Measurements from ENCODE around the gene ZFYVE16.

DNA sequence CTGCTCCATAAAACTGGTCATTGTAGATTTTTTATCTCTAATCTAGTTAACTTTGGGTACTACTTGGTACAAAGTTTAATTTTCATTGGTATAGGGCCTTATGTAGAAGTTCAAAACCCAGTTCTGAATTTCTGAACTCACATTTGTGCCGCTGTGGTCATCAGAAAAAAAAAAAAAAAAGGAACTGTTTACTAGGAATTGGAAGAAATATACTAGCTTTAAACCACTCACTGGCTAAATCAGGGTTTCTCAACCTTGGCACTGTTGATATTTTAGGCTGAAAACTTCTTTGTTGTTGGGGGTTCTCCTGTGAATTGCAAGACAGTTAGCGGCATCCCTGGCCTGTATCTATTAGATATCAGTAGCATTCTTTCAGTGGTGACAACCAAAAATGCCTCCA lies 4.1 kb upstream of the ZFYVE16 start:
- TF ChIP-seq ZBTB7A (IDR thresholded peaks at IDR 0.05; ENCODE audit: low read depth) (no peak), EP300 (IDR thresholded peaks at IDR 0.05; ENCODE audit: borderline replicate concordance) (no peak), EGR1 (IDR thresholded peaks at IDR 0.05) (no peak), TAF1 (IDR thresholded peaks at IDR 0.05; ENCODE audit: low read depth) (no peak), CREB1 (IDR thresholded peaks at IDR 0.05; ENCODE audit: low read depth) (no peak), TCF12 (IDR thresholded peaks at IDR 0.05; ENCODE audit: low read depth) (no peak), NFIC (IDR thresholded peaks at IDR 0.05) (no peak), RAD21 (IDR thresholded peaks at IDR 0.05; ENCODE audit: low read depth) (no peak), REST (IDR thresholded peaks at IDR 0.05; ENCODE audit: low read depth) (no peak)
- TF ChIP-seq, protein P1, sequence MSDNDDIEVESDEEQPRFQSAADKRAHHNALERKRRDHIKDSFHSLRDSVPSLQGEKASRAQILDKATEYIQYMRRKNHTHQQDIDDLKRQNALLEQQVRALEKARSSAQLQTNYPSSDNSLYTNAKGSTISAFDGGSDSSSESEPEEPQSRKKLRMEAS (IDR thresholded peaks at IDR 0.05), result no peak
